T follicular helper cell (primary cell): ENCODE results near the gene POU2F1.

Experiments used
- DNase-seq: peaks from one replicate; pipeline ENCODE4 v3.0.0-alpha.2; 2020; ENCODE audit warnings: low read depth

POU2F1 gene

GRCh38 chr1:167423684-167424619, 203.3 kb downstream of the POU2F1 start:
- DNase-seq: no peak

GRCh38 chr1:167425482-167425881, 204.8 kb downstream of the POU2F1 start:
- DNase-seq: no peak

GRCh38 chr1:167426716-167427115, 206.0 kb downstream of the POU2F1 start:
- DNase-seq: no peak

GRCh38 chr1:167427848-167428247, 207.2 kb downstream of the POU2F1 start:
- no peak for DNase-seq

- DNase-seq: no peak
Measured at GRCh38 chr1:167428395-167428794, 207.7 kb downstream of the POU2F1 start.

GRCh38 chr1:167429612-167430011, 208.9 kb downstream of the POU2F1 start:
- DNase-seq: no peak

- DNase-seq: no peak
Measured at GRCh38 chr1:167430134-167430848, 209.6 kb downstream of the POU2F1 start.

- no peak for DNase-seq
Measured at GRCh38 chr1:167430849-167431242, 210.2 kb downstream of the POU2F1 start.

GRCh38 chr1:167431261-167431908, 210.7 kb downstream of the POU2F1 start:
- no peak for DNase-seq

GRCh38 chr1:167431909-167432650, 211.4 kb downstream of the POU2F1 start:
- DNase-seq: no peak

- no peak for DNase-seq
Measured at GRCh38 chr1:167432780-167433179, 212.1 kb downstream of the POU2F1 start.

GRCh38 chr1:167433884-167434283, 213.2 kb downstream of the POU2F1 start:
- DNase-seq: no peak

GRCh38 chr1:167434306-167434705, 213.6 kb downstream of the POU2F1 start:
- no peak for DNase-seq

GRCh38 chr1:167435484-167435883, 214.8 kb downstream of the POU2F1 start:
- no peak for DNase-seq

- DNase-seq: no peak
Measured at GRCh38 chr1:167438171-167439138, 217.8 kb downstream of the POU2F1 start.

- DNase-seq: no peak
Measured at GRCh38 chr1:167439301-167439988, 218.8 kb downstream of the POU2F1 start.

- no peak for DNase-seq
Measured at GRCh38 chr1:167440345-167440744, 219.7 kb downstream of the POU2F1 start.

GRCh38 chr1:167440776-167441175, 220.1 kb downstream of the POU2F1 start:
- DNase-seq: no peak

GRCh38 chr1:167441222-167441621, 220.5 kb downstream of the POU2F1 start:
- DNase-seq: no peak
